GM12864 (cell line): Measurements from ENCODE around the gene GOLGA6L1.
"Not testable (repeated sequence)": the region's sequence is repeated elsewhere in the genome, so short reads cannot be mapped to it uniquely, and the experiment has no call there.

ENCODE experiments used
- DNase-seq: peaks from one replicate; pipeline ENCODE4 v3.0.0-alpha.2; 2011; ENCODE audit warnings: low read depth
- H3K4me3 ChIP-seq: 2 replicates; pipeline ENCODE4 v1.5.1; 2011; ENCODE audit warnings: mild to moderate bottlenecking, low read depth, low read length, control low read depth
- TF ChIP-seq, protein P1 (sequence below): IDR thresholded peaks from 2 replicates; pipeline ENCODE4 v1.5.1; 2011; ENCODE audit warnings: low read depth, mild to moderate bottlenecking, moderate library complexity, low read length, control low read depth, inconsistent platforms; ENCODE audit errors: missing control alignments

GOLGA6L1 gene

GRCh38 chr15:23136722-23137121 is at the start of gene GOLGA6L1:
GOLGA6L1 (minus strand) TSS chr15:23136822; CDS start chr15:23136731, 91 bp downstream.
- not testable (repeated sequence) for H3K4me3 ChIP-seq, DNase-seq

DNA sequence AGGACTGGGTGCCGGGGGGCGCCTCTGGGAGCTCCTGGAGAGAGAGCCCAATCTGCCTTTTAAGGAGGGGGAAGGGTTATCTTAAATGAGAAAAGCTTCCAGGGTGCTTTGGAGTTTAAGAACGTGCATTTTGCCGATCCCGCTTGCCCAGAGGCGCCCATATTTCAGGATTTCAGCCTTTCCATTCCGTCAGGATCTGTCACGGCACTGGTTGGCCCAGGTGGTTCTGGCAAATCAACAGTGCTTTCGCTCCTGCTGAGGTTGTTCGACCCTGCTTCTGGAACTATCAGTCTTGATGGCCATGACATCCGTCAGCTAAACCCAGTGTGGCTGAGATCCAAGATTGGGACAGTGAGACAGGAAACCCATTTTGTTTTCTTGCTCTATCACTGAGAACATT is 44.6 kb upstream of the GOLGA6L1 start:
- DNase-seq, H3K4me3 ChIP-seq: not testable (repeated sequence)

DNA sequence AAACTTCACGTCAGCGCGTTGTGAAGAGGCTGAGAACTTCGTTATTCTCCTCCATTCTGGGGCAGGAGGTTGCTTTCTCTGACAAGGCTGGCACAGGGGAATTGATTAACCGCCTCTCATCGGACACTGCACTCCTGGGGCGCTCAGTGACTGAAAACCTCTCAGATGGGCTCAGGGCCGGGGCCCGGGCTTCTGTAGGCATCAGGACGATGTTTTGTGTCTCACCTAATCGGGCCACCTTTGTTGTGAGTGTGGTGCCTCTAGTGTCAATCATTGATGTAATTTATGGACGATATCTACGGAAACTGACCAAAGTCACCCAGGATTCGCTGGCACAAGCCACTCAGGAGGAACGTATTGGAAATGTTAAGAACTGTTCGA is 43.9 kb upstream of the GOLGA6L1 start:
- not testable (repeated sequence) for DNase-seq, H3K4me3 ChIP-seq

GRCh38 chr15:23179768-23180546 is 43.3 kb upstream of the GOLGA6L1 start:
- not testable (repeated sequence) for H3K4me3 ChIP-seq, DNase-seq

DNA sequence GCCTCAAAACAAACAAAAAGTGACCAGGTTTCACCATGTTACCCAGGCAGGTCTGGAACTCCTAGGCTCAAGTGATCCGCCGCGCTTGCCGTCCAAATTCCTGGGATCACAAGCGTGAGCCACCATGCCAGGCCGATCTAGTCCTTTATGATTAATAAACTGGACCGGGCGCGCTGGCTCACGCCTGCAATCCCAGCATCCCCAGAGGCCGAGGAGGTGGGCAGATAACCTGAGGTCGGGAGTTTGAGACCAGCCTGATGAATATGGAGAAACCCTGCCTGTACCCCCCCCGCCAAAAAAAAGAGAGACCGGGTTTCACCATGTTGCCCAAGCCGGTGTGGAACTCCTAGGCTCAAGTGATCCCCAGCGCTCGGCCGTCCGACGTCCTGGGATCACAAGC is 40.1 kb upstream of the GOLGA6L1 start:
- not testable (repeated sequence) for H3K4me3 ChIP-seq, DNase-seq

- DNase-seq, H3K4me3 ChIP-seq: not testable (repeated sequence)
Measured at GRCh38 chr15:23175606-23176005, 39.0 kb upstream of the GOLGA6L1 start.

DNA sequence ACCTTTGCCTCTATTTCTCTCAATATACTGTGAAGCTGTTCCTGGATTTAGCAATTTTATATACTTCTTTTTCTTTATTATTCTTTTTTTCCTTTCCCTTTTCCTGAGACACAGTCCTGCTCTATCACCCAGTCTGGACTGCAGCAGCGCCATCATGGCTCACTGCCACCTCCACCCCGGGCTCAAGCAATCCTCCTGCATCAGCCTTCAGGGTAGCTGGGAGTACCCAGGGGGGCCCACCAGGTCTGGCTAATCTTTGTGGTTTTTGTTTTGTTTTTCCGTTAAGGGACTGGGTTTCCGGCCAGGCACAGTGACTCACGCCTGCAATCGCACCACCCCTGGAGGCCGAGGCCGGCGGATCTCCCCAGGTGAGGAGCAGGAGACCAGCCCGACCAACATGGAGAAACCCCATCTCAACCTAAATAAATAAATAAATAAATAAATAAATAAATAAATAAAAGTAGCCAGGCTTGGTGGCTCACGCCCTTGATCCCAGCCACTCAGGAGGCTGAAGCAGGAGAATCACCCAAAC is 38.1 kb upstream of the GOLGA6L1 start:
- not testable (repeated sequence) for H3K4me3 ChIP-seq

DNA sequence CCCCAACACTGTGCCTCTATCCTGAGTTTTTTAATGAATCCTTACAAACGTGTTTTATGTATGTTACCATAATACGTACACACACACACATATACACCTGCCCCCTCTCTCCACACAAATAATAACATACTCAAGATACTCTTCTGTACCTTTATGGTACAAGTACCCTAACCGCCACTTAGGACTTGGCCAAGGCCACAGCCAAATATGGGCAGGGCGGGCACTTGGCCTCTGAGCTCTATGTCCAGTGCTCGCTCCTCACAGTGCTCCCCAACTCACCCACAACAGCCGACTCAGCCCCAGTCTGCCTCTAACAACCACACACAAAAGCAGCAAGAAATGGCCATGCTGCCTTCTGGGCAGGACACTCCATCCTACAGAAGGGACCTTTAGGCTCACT is 3.8 kb downstream of the GOLGA6L1 start:
- H3K4me3 ChIP-seq, result not testable (repeated sequence)

More for the DNA sequence above, 38.1 kb upstream of the GOLGA6L1 start:
- DNase-seq, result not testable (repeated sequence)

GRCh38 chr15:23118208-23118607 is 18.4 kb downstream of the GOLGA6L1 start:
- TF ChIP-seq, protein P1, sequence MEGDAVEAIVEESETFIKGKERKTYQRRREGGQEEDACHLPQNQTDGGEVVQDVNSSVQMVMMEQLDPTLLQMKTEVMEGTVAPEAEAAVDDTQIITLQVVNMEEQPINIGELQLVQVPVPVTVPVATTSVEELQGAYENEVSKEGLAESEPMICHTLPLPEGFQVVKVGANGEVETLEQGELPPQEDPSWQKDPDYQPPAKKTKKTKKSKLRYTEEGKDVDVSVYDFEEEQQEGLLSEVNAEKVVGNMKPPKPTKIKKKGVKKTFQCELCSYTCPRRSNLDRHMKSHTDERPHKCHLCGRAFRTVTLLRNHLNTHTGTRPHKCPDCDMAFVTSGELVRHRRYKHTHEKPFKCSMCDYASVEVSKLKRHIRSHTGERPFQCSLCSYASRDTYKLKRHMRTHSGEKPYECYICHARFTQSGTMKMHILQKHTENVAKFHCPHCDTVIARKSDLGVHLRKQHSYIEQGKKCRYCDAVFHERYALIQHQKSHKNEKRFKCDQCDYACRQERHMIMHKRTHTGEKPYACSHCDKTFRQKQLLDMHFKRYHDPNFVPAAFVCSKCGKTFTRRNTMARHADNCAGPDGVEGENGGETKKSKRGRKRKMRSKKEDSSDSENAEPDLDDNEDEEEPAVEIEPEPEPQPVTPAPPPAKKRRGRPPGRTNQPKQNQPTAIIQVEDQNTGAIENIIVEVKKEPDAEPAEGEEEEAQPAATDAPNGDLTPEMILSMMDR, result no peak
- H3K4me3 ChIP-seq, result no peak overlapping the region
- no peak for DNase-seq

More for the DNA sequence above, 3.8 kb downstream of the GOLGA6L1 start:
- DNase-seq, result not testable (repeated sequence)

DNA sequence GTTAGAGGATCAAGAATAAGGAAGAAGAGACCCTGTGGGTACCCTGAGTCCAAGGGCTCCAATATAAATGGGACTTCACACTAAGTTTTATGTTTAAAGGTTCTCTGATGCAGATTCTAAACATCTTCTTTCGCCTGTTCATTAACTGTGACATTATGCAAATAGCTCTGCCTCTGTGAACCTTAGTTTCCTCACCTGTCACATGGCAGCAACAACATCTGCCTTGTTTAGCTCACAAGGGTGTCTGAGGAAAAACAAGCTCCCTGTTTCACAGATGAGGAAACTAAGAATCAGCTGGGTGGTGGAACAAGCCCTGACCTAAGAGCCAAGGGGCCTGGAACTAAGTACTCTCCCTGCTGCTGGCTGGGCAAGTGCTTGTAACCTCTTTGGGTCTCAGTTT is 40.8 kb downstream of the GOLGA6L1 start:
- no peak for DNase-seq
- TF ChIP-seq, protein P1, result no peak

DNA sequence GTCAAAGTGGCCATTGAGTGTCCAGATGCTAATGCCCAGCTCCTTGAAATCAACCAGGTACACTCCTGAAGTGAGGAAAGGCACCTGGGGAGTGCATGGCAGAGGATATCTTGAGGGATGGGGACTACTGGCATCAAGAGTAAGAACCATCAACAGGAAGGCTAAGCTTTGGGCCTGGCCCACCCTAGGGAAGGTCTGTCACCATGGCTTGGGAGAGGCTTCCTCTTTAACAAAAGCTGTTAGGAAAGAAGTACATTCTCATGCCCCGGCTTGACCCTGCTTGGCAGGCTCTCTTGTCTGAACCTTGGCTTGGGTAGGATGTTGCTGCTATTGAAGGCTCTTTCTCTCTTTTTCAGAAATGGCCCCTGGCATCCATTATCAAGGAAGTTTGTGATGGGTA is 53.5 kb downstream of the GOLGA6L1 start:
- TF ChIP-seq, protein P1, result no peak
- no peak for DNase-seq

More for the DNA sequence above, 40.8 kb downstream of the GOLGA6L1 start:
- H3K4me3 ChIP-seq, result no peak overlapping the region

GRCh38 chr15:23081996-23082737 is 54.5 kb downstream of the GOLGA6L1 start:
- not testable (repeated sequence) for DNase-seq, H3K4me3 ChIP-seq

More for the DNA sequence above, 53.5 kb downstream of the GOLGA6L1 start:
- H3K4me3 ChIP-seq, result no peak overlapping the region
